ENCODE data around the gene SEMA5A.

The SEMA5A gene

GRCh38 chr5:9282211-9282610 lies 263.7 kb downstream of the SEMA5A start:
- no peaks in the 10 kb centered on the region for H3K36me3 ChIP-seq (ENCODE audit: control insufficient read depth in 1 of 2, insufficient read depth in 2 of 2, low read length in 2 of 2)
- H3K27me3 ChIP-seq (ENCODE audit: control insufficient read depth in 1 of 2, insufficient read depth in 2 of 2, low read length in 2 of 2) = no peaks in the 10 kb centered on the region
- no peak overlapping the region for H3K4me3 ChIP-seq (ENCODE audit: low read depth in 1 of 2, low read length in 2 of 2)
- no peak overlapping the region for H3K9ac ChIP-seq (ENCODE audit: low read depth in 1 of 2, low read length in 2 of 2)
- H3K9me3 ChIP-seq (ENCODE audit: control insufficient read depth in 1 of 2, low read length in 2 of 2) = peaks cover 0 to 3% of the 10 kb centered on the region in 2 donors
- no peak overlapping the region for H3K27ac ChIP-seq (ENCODE audit: low read depth, low read length)
- H3K4me1 ChIP-seq (ENCODE audit: control insufficient read depth in 1 of 2, insufficient read depth in 2 of 2, low read length in 2 of 2) = no peaks in the 10 kb centered on the region

GRCh38 chr5:9279774-9280173 lies 266.1 kb downstream of the SEMA5A start:
- Histone ChIP-seq H3K36me3 (ENCODE audit: control insufficient read depth in 1 of 2, insufficient read depth in 2 of 2, low read length in 2 of 2) (no peaks in the 10 kb centered on the region), H3K27me3 (ENCODE audit: control insufficient read depth in 1 of 2, insufficient read depth in 2 of 2, low read length in 2 of 2) (no peaks in the 10 kb centered on the region), H3K4me3 (ENCODE audit: low read depth in 1 of 2, low read length in 2 of 2) (no peak overlapping the region), H3K9ac (ENCODE audit: low read depth in 1 of 2, low read length in 2 of 2) (no peak overlapping the region), H3K4me1 (ENCODE audit: control insufficient read depth in 1 of 2, insufficient read depth in 2 of 2, low read length in 2 of 2) (no peaks in the 10 kb centered on the region), H3K27ac (ENCODE audit: low read depth, low read length) (no peak overlapping the region), H3K9me3 (ENCODE audit: control insufficient read depth in 1 of 2, low read length in 2 of 2) (peaks cover 0 to 3% of the 10 kb centered on the region in 2 donors)

- Histone ChIP-seq H3K4me1 (ENCODE audit: control insufficient read depth in 1 of 2, insufficient read depth in 2 of 2, low read length in 2 of 2) (no peaks in the 10 kb centered on the region), H3K9ac (ENCODE audit: low read depth in 1 of 2, low read length in 2 of 2) (no peak overlapping the region), H3K27ac (ENCODE audit: low read depth, low read length) (no peak overlapping the region), H3K27me3 (ENCODE audit: control insufficient read depth in 1 of 2, insufficient read depth in 2 of 2, low read length in 2 of 2) (no peaks in the 10 kb centered on the region), H3K36me3 (ENCODE audit: control insufficient read depth in 1 of 2, insufficient read depth in 2 of 2, low read length in 2 of 2) (no peaks in the 10 kb centered on the region), H3K4me3 (ENCODE audit: low read depth in 1 of 2, low read length in 2 of 2) (no peak overlapping the region), H3K9me3 (ENCODE audit: control insufficient read depth in 1 of 2, low read length in 2 of 2) (peaks cover 0 to 3% of the 10 kb centered on the region in 2 donors)
These were observed 266.8 kb downstream of the SEMA5A start for GRCh38 chr5:9278921-9279603.

- Histone ChIP-seq H3K36me3 (ENCODE audit: control insufficient read depth in 1 of 2, insufficient read depth in 2 of 2, low read length in 2 of 2) (no peaks in the 10 kb centered on the region), H3K27me3 (ENCODE audit: control insufficient read depth in 1 of 2, insufficient read depth in 2 of 2, low read length in 2 of 2) (no peaks in the 10 kb centered on the region), H3K9ac (ENCODE audit: low read depth in 1 of 2, low read length in 2 of 2) (no peak overlapping the region), H3K27ac (ENCODE audit: low read depth, low read length) (no peak overlapping the region), H3K4me1 (ENCODE audit: control insufficient read depth in 1 of 2, insufficient read depth in 2 of 2, low read length in 2 of 2) (no peaks in the 10 kb centered on the region), H3K9me3 (ENCODE audit: control insufficient read depth in 1 of 2, low read length in 2 of 2) (no peaks in the 10 kb centered on the region), H3K4me3 (ENCODE audit: low read depth in 1 of 2, low read length in 2 of 2) (no peak overlapping the region)
These were observed 276.9 kb downstream of the SEMA5A start for GRCh38 chr5:9269014-9269413.

GRCh38 chr5:9268226-9268625 lies 277.6 kb downstream of the SEMA5A start:
- Histone ChIP-seq H3K9me3 (ENCODE audit: control insufficient read depth in 1 of 2, low read length in 2 of 2) (no peaks in the 10 kb centered on the region), H3K36me3 (ENCODE audit: control insufficient read depth in 1 of 2, insufficient read depth in 2 of 2, low read length in 2 of 2) (no peaks in the 10 kb centered on the region), H3K27ac (ENCODE audit: low read depth, low read length) (no peak overlapping the region), H3K4me3 (ENCODE audit: low read depth in 1 of 2, low read length in 2 of 2) (no peak overlapping the region), H3K4me1 (ENCODE audit: control insufficient read depth in 1 of 2, insufficient read depth in 2 of 2, low read length in 2 of 2) (no peaks in the 10 kb centered on the region), H3K9ac (ENCODE audit: low read depth in 1 of 2, low read length in 2 of 2) (no peak overlapping the region), H3K27me3 (ENCODE audit: control insufficient read depth in 1 of 2, insufficient read depth in 2 of 2, low read length in 2 of 2) (no peaks in the 10 kb centered on the region)

GRCh38 chr5:9265441-9266287 lies 280.2 kb downstream of the SEMA5A start:
- no peaks in the 10 kb centered on the region for H3K36me3 ChIP-seq (ENCODE audit: control insufficient read depth in 1 of 2, insufficient read depth in 2 of 2, low read length in 2 of 2)
- H3K27ac ChIP-seq (ENCODE audit: low read depth, low read length) = no peak overlapping the region
- H3K27me3 ChIP-seq (ENCODE audit: control insufficient read depth in 1 of 2, insufficient read depth in 2 of 2, low read length in 2 of 2) = no peaks in the 10 kb centered on the region
- no peak overlapping the region for H3K9ac ChIP-seq (ENCODE audit: low read depth in 1 of 2, low read length in 2 of 2)
- no peaks in the 10 kb centered on the region for H3K9me3 ChIP-seq (ENCODE audit: control insufficient read depth in 1 of 2, low read length in 2 of 2)
- no peak overlapping the region for H3K4me3 ChIP-seq (ENCODE audit: low read depth in 1 of 2, low read length in 2 of 2)
- no peaks in the 10 kb centered on the region for H3K4me1 ChIP-seq (ENCODE audit: control insufficient read depth in 1 of 2, insufficient read depth in 2 of 2, low read length in 2 of 2)

GRCh38 chr5:9264301-9264700 lies 281.6 kb downstream of the SEMA5A start:
- no peak overlapping the region for H3K27ac ChIP-seq (ENCODE audit: low read depth, low read length)
- H3K27me3 ChIP-seq (ENCODE audit: control insufficient read depth in 1 of 2, insufficient read depth in 2 of 2, low read length in 2 of 2) = no peaks in the 10 kb centered on the region
- H3K4me1 ChIP-seq (ENCODE audit: control insufficient read depth in 1 of 2, insufficient read depth in 2 of 2, low read length in 2 of 2) = no peaks in the 10 kb centered on the region
- no peaks in the 10 kb centered on the region for H3K9me3 ChIP-seq (ENCODE audit: control insufficient read depth in 1 of 2, low read length in 2 of 2)
- no peaks in the 10 kb centered on the region for H3K36me3 ChIP-seq (ENCODE audit: control insufficient read depth in 1 of 2, insufficient read depth in 2 of 2, low read length in 2 of 2)
- H3K9ac ChIP-seq (ENCODE audit: low read depth in 1 of 2, low read length in 2 of 2) = no peak overlapping the region
- no peak overlapping the region for H3K4me3 ChIP-seq (ENCODE audit: low read depth in 1 of 2, low read length in 2 of 2)

GRCh38 chr5:9263656-9264055 lies 282.2 kb downstream of the SEMA5A start:
- Histone ChIP-seq H3K4me1 (ENCODE audit: control insufficient read depth in 1 of 2, insufficient read depth in 2 of 2, low read length in 2 of 2) (no peaks in the 10 kb centered on the region), H3K4me3 (ENCODE audit: low read depth in 1 of 2, low read length in 2 of 2) (no peak overlapping the region), H3K9ac (ENCODE audit: low read depth in 1 of 2, low read length in 2 of 2) (no peak overlapping the region), H3K9me3 (ENCODE audit: control insufficient read depth in 1 of 2, low read length in 2 of 2) (no peaks in the 10 kb centered on the region), H3K27me3 (ENCODE audit: control insufficient read depth in 1 of 2, insufficient read depth in 2 of 2, low read length in 2 of 2) (no peaks in the 10 kb centered on the region), H3K36me3 (ENCODE audit: control insufficient read depth in 1 of 2, insufficient read depth in 2 of 2, low read length in 2 of 2) (no peaks in the 10 kb centered on the region), H3K27ac (ENCODE audit: low read depth, low read length) (no peak overlapping the region)

GRCh38 chr5:9251379-9251980 lies 294.4 kb downstream of the SEMA5A start:
- Histone ChIP-seq H3K4me3 (ENCODE audit: low read depth in 1 of 2, low read length in 2 of 2) (no peak overlapping the region), H3K4me1 (ENCODE audit: control insufficient read depth in 1 of 2, insufficient read depth in 2 of 2, low read length in 2 of 2) (no peaks in the 10 kb centered on the region), H3K27ac (ENCODE audit: low read depth, low read length) (no peak overlapping the region), H3K9me3 (ENCODE audit: control insufficient read depth in 1 of 2, low read length in 2 of 2) (no peaks in the 10 kb centered on the region), H3K9ac (ENCODE audit: low read depth in 1 of 2, low read length in 2 of 2) (no peak overlapping the region), H3K27me3 (ENCODE audit: control insufficient read depth in 1 of 2, insufficient read depth in 2 of 2, low read length in 2 of 2) (no peaks in the 10 kb centered on the region), H3K36me3 (ENCODE audit: control insufficient read depth in 1 of 2, insufficient read depth in 2 of 2, low read length in 2 of 2) (no peaks in the 10 kb centered on the region)

GRCh38 chr5:9249231-9249630 lies 296.6 kb downstream of the SEMA5A start:
- Histone ChIP-seq H3K27ac (ENCODE audit: low read depth, low read length) (no peak overlapping the region), H3K27me3 (ENCODE audit: control insufficient read depth in 1 of 2, insufficient read depth in 2 of 2, low read length in 2 of 2) (no peaks in the 10 kb centered on the region), H3K4me1 (ENCODE audit: control insufficient read depth in 1 of 2, insufficient read depth in 2 of 2, low read length in 2 of 2) (no peaks in the 10 kb centered on the region), H3K4me3 (ENCODE audit: low read depth in 1 of 2, low read length in 2 of 2) (no peak overlapping the region), H3K9me3 (ENCODE audit: control insufficient read depth in 1 of 2, low read length in 2 of 2) (no peaks in the 10 kb centered on the region), H3K36me3 (ENCODE audit: control insufficient read depth in 1 of 2, insufficient read depth in 2 of 2, low read length in 2 of 2) (no peaks in the 10 kb centered on the region), H3K9ac (ENCODE audit: low read depth in 1 of 2, low read length in 2 of 2) (no peak overlapping the region)
